Stimulated activated naive CD8-positive, alpha-beta T cell treated with anti-CD3 and anti-CD28 coated beads, Interleukin-15, Interleukin-2, amounts not matched to agents 100 U/mL and 50 U/mL, for 24 hours (primary cell): ENCODE results near the gene BRPF1.
"Not testable (repeated sequence)": the region's sequence is repeated elsewhere in the genome, so short reads cannot be mapped to it uniquely, and the experiment has no call there.

Experiments used
- ATAC-seq: fragments of 150-1000 bp; cut with Tn5 transposase; one replicate; pipeline ENCODE4 v1.10.0; 2021
- DNase-seq: peaks from one replicate; pipeline ENCODE4 v3.0.0; 2021

The BRPF1 gene

GRCh38 chr3:9769426-9770275, 38.1 kb downstream of the BRPF1 start, which contains the start of gene CAMK1:
Gene CAMK1, minus strand, starts transcription at chr3:9769947. Its CDS starts 2,198 bp downstream, at chr3:9767749.
- ATAC-seq (peak; percentile 95), DNase-seq (peak; percentile 81)

- no peak for ATAC-seq
- no peak for DNase-seq
Observed at GRCh38 chr3:9770276-9770812, 38.8 kb downstream of the BRPF1 start.

- ATAC-seq, DNase-seq: not testable (repeated sequence)
Observed at GRCh38 chr3:9771007-9771406, 39.5 kb downstream of the BRPF1 start.

GRCh38 chr3:9776896-9777693, 45.6 kb downstream of the BRPF1 start:
- ATAC-seq (no peak), DNase-seq (no peak)

GRCh38 chr3:9777694-9778021, 46.1 kb downstream of the BRPF1 start:
- ATAC-seq (peak; percentile 40), DNase-seq (peak; percentile 34)

- ATAC-seq, result peak; percentile 89
- peak; percentile 71 for DNase-seq
Observed at GRCh38 chr3:9778143-9779074, 46.9 kb downstream of the BRPF1 start.

GRCh38 chr3:9779075-9779593, 47.6 kb downstream of the BRPF1 start:
- DNase-seq, result peak; percentile 27
- ATAC-seq, result no peak

- peak; percentile 64 for DNase-seq
- ATAC-seq, result peak; percentile 60
Observed at GRCh38 chr3:9779721-9780457, 48.4 kb downstream of the BRPF1 start.

GRCh38 chr3:9780458-9780812, 48.9 kb downstream of the BRPF1 start:
- no peak for ATAC-seq
- DNase-seq, result no peak

GRCh38 chr3:9780910-9781309, 49.4 kb downstream of the BRPF1 start:
- no peak for DNase-seq
- ATAC-seq, result no peak

GRCh38 chr3:9781551-9781950, 50.0 kb downstream of the BRPF1 start:
- no peak for DNase-seq
- ATAC-seq, result no peak

- DNase-seq (no peak), ATAC-seq (no peak)
Observed at GRCh38 chr3:9781978-9782603, 50.6 kb downstream of the BRPF1 start.

GRCh38 chr3:9782770-9783169, 51.2 kb downstream of the BRPF1 start:
- ATAC-seq, result no peak
- DNase-seq, result no peak

- ATAC-seq, result no peak
- no peak for DNase-seq
Observed at GRCh38 chr3:9783954-9784353, 52.4 kb downstream of the BRPF1 start.

- no peak for ATAC-seq
- no peak for DNase-seq
Observed at GRCh38 chr3:9784965-9785364, 53.4 kb downstream of the BRPF1 start.

GRCh38 chr3:9785602-9786001, 54.1 kb downstream of the BRPF1 start:
- DNase-seq, result no peak
- no peak for ATAC-seq

GRCh38 chr3:9786209-9786739, 54.7 kb downstream of the BRPF1 start:
- no peak for DNase-seq
- no peak for ATAC-seq

- ATAC-seq (no peak), DNase-seq (no peak)
Observed at GRCh38 chr3:9786825-9787669, 55.5 kb downstream of the BRPF1 start.

- ATAC-seq (peak; percentile 65), DNase-seq (peak; percentile 28)
Observed at GRCh38 chr3:9787714-9788113, 56.2 kb downstream of the BRPF1 start.
